ENCODE data around the gene LZTS3. TPM values are rescaled to one million over a fixed set of nuclear protein-coding genes. Genes with fewer than 3 reads are reported as not detected.

LZTS3 gene
- total RNA-seq, 1 donor from 2014 or later, result 0.45 TPM

- intact Hi-C loops (cut with micrococcal nuclease), result no loop called here
Measured at GRCh38 chr20:3168829-3169590, 4.3 kb downstream of the LZTS3 start.

DNA sequence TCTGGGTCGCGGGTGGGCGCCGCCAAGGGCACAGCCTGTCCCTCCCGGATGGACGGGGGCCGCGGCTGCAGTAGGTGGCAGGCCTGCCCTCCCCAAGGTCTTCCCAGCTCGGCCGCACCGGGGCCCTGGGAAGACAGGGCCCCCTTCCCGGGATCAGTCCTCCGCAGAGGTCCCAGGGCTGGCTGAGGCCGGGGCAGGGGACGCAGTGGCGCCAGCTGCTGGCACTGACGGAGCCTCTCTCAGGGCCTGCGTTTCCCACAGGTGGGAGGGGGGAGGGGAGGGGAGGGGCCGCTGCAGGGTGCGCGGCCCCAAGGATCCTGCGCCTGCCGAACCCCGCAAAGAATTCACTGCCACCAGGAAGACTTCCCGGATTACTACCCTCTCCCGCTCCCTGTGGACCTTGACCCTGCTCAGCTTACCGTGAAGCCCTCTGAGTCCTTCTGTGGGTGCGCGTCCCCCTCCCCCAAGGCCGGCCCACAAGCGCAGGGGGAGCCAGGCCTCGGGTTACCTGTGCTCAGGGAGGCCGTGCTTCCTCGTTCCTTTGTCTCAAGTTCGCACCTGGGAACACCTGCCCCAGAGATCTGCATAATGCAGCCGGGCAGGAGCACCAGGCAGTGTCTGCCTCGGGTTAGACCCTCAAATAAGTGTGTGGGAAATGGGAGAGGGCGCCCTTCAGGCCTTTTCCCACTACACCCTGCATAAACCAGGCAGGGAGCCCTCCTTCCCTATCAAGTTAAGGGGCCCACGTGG lies 5.1 kb downstream of the LZTS3 start:
- intact Hi-C loops (cut with micrococcal nuclease), result no loop called here

DNA sequence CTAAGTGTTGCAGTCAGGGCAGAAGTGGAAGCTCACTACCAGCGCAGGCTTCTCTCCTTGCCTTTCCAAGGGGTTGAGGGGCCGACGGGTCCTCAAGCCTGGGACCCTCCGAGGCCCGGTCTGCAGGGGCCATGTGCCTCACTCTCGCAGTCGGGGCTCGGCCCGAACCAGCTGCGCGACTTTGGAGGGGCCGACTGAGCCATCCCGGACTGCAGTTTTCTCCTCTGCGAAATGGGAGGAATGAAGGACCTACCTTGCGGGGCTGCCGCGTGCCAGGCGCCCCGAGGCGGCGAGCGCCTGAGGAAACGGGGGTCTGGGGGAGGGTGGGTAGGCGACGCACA lies 5.6 kb downstream of the LZTS3 start:
- intact Hi-C loops (cut with micrococcal nuclease), result no loop called here

- intact Hi-C loops (cut with micrococcal nuclease), result no loop called here
Measured at GRCh38 chr20:3166913-3167342, 6.4 kb downstream of the LZTS3 start.

- intact Hi-C loops (cut with micrococcal nuclease), result no loop called here
Measured at GRCh38 chr20:3166338-3166912, 6.9 kb downstream of the LZTS3 start.

DNA sequence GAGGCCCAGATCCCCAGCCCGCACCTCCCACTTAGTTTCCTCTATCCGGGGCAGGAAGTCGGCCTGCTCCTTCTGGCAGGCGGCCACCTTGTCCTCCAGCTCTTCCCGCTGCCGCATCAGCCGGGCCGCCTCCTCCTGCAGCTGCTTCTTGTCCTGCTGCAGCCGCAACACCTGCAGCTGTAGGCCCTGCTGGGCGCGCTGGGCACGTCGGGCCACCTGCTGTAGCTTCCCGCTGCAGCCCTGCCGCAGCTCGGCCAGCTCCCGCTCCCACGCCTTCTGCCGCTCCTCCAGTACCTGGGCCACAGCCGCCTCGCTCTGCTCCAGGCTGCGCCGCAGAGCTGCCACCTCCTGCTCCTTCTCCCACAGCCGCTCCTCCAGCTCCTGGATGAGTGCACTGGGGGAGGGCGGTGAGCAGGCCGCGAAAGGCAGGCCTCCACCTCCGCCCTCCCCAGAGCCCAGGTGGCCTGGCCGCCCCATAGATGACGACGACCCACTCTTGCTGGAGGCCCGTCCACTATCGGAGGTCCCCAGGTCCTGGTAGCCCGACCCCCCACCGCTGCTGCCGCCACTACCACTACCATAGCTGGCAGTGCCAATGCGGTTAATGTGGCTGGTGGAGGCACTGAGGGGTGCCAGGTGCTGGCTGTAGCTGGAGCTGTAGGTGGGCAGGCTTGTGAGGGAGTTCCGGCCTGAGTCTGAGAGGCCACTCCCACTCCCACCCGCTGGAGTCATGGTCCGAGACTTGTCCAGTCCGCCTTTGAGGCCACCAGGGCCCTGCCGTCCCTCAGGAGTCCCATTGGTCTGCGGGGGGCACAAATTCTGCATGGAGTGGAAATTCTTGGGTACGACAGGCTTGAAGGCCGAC lies 7.6 kb downstream of the LZTS3 start:
- intact Hi-C loops (cut with micrococcal nuclease), result no loop called here

GRCh38 chr20:3164763-3165410 lies 8.5 kb downstream of the LZTS3 start:
- intact Hi-C loops (cut with micrococcal nuclease), result no loop called here

GRCh38 chr20:3164043-3164762 lies 9.1 kb downstream of the LZTS3 start:
- intact Hi-C loops (cut with micrococcal nuclease), result no loop called here

- intact Hi-C loops (cut with micrococcal nuclease), result no loop called here
Measured at GRCh38 chr20:3163099-3164042, 10.0 kb downstream of the LZTS3 start.

DNA sequence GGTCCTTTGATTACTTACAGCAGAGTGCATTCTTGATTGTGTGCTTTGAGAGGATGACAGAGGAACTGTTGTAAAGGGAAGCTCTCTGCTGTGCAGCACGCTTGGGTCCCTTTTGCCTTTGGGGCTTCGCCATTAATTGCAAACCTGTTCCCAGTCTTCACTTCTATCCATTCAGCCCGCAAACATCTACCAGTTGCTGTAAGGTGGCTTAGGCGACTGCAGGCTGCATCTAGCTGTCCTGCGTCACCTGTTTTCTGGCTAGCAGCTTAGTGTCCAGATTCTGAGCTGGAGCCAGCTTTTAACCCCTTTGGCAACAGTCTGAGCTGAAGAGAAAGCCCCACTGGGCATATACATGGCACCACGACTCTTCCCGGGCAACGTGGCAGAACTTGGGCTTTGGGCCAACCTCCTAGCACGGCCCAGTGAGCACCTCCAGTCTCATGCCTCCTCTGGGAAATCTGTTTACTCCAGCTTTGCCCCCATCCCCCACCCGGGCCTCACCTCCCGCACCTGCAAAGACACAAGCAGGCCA lies 11.2 kb downstream of the LZTS3 start:
- intact Hi-C loops (cut with micrococcal nuclease), result no loop called here

DNA sequence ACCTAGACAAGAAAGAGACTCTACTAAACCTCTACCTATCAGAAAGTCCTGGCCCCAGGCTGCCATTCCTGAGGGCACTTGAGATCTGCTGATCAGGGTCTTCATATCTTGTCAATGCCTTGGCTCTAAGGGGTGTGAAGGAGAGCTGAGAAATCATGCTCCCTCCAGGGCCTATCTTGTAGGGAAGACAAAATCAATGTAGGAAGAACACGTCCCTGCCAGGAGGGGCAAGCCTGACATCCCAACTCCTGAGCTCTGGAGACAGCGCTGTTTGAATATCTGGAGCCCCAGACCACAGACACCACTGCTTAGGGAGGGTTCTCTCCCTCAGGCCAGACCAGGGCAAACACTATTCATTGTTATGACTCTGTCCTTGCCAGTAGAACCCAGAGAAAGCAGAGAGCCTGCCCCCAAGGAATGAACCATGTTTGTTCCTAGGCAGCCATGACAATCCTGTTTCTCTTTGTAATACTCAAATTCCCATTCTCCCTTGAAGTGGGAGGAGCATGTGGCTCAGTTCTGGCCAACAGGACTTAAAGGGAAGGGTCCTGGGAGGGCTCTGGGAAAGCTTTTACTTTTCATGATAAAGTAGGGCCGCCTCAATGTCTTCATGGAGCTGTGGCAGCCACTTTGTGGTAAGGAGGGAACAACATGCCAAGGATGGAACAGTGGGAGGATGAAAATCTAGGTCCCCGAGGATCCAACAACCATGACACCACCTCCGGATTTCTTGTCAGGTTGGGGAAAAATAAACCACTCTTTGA lies 11.9 kb downstream of the LZTS3 start:
- intact Hi-C loops (cut with micrococcal nuclease), result no loop called here

- intact Hi-C loops (cut with micrococcal nuclease), result no loop called here
Measured at GRCh38 chr20:3160418-3160817, 12.9 kb downstream of the LZTS3 start.

DNA sequence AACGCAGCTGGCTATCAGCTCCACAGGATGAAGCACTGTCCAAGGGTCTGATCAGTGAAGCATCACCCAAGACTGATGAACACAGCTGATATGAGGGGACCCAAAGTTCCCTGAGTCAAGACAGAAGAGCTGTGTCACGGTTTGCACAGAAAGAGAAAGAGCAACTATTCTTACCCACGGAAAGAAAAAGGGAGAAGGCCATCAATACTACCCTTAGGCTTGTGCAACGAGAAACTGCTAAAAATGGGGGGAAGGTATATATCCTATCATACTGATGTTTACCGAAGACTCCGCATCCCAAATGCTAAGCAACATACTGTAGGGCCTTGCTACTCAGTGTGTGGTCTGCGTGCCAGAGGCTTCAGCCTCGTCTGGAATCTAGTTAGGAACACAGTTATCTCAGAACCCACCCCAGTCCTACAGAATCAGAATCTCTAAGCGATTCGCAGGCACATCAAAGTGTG lies 14.3 kb downstream of the LZTS3 start:
- intact Hi-C loops (cut with micrococcal nuclease), result loop anchor here (1.0 to 10.0 kb wide), 4 partner anchors 14 to 284 kb away; partner anchors contain the start of genes DDRGK1, LZTS3 and PTPRA

DNA sequence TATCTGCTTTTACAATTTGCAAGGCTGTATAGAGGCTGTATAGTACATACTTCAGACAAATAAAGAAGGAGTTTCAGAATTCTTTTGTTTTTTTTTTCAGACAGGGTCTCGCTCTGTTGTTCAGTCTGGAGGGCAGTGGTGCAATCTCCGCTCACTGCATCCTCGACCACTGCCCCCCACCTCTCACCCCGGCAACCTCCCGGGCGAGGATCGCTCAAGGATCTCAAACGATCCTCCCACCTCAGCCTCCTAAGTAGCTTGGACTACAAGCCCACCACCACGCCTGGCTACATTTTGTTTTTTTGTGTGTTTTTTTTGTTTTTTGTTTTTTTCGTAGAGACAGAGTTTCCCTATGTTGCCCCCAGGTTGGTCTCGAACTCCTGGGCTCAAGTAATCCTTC lies 15.5 kb downstream of the LZTS3 start:
- intact Hi-C loops (cut with micrococcal nuclease), result loop anchor here (2.0 to 10.0 kb wide), 3 partner anchors 41 to 283 kb away; partner anchors contain the start of genes MRPS26 and PTPRA

GRCh38 chr20:3156811-3157619 lies 16.3 kb downstream of the LZTS3 start:
- intact Hi-C loops (cut with micrococcal nuclease), result loop anchor here (2.0 to 10.0 kb wide), 3 partner anchors 40 to 282 kb away; partner anchors contain the start of genes MRPS26 and PTPRA

GRCh38 chr20:3152057-3152644 lies 21.2 kb downstream of the LZTS3 start:
- intact Hi-C loops (cut with micrococcal nuclease), result loop anchor here (10.0 kb wide), 1 partner anchor 277 kb away; the partner anchor contains the start of gene PTPRA

All from T-helper 2 cell treated with Interferon-gamma antibody and Interleukin-4, amounts not matched to agents 100 ng/mL and 5 ng/mL, for 36 hours (primary cell).